Measurements from ENCODE around the gene GRAP2.

DNA sequence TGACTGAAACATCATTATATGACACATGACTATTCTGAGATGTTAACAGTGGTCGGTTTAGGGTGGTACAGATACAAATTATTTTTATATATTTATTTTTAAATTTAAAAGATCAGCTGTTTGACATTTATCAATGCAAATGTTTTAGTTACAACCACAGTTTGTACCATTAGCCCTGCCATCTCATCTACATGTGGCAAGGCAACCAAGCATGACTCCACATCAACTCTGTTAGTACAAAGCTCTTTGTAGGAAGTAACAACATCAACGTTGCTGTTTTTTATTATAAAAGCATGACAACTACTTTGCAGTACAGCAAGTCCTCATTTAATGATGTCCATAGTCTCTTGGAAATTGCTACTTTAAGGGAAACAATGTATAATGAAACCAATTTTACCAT, 48.1 kb upstream of the GRAP2 start:
- TF ChIP-seq, protein P1, sequence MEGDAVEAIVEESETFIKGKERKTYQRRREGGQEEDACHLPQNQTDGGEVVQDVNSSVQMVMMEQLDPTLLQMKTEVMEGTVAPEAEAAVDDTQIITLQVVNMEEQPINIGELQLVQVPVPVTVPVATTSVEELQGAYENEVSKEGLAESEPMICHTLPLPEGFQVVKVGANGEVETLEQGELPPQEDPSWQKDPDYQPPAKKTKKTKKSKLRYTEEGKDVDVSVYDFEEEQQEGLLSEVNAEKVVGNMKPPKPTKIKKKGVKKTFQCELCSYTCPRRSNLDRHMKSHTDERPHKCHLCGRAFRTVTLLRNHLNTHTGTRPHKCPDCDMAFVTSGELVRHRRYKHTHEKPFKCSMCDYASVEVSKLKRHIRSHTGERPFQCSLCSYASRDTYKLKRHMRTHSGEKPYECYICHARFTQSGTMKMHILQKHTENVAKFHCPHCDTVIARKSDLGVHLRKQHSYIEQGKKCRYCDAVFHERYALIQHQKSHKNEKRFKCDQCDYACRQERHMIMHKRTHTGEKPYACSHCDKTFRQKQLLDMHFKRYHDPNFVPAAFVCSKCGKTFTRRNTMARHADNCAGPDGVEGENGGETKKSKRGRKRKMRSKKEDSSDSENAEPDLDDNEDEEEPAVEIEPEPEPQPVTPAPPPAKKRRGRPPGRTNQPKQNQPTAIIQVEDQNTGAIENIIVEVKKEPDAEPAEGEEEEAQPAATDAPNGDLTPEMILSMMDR (IDR thresholded peaks at IDR 0.05): no peak
- TF ChIP-seq POLR2A (IDR thresholded peaks at IDR 0.05): no peak
